Keratinocyte (primary cell): ENCODE measurements around the gene PIK3C3. TPM values are rescaled to one million over a fixed set of nuclear protein-coding genes. Genes with fewer than 3 reads are reported as not detected.

Experiments used
- DNase-seq: peaks from one replicate; pipeline ENCODE4 v3.0.0-alpha.2; 2011; ENCODE audit warnings: low read depth, missing footprints, low spot score
- FAIRE-seq: peaks from 2 replicates; lab custom pipeline; 2011; peaks lifted over from hg19 to GRCh38; lab: Jason Lieb, UNC
- H2AFZ ChIP-seq: 2 replicates; pipeline ENCODE4 v1.6.0; 2012; ENCODE audit warnings: low read length, control low read depth, inconsistent platforms; ENCODE audit not compliant: control insufficient read depth
- H3K27ac ChIP-seq: 2 replicates; pipeline ENCODE4 v1.5.1; 2011; ENCODE audit warnings: low read length; ENCODE audit not compliant: control insufficient read depth, insufficient read depth
- H3K27me3 ChIP-seq: 3 replicates; pipeline ENCODE4 v1.6.0; 2011; ENCODE audit warnings: low read length; ENCODE audit not compliant: control insufficient read depth, insufficient read depth; ENCODE audit errors: extremely low read depth
- H3K36me3 ChIP-seq, 2 experiments: 2 replicates in 1 of 2; 3 replicates in 1 of 2; pipeline ENCODE4 v1.5.1; 2011; ENCODE audit warnings: low read length in 2 of 2, mild to moderate bottlenecking in 1 of 2; ENCODE audit not compliant: control insufficient read depth in 2 of 2, insufficient read depth in 2 of 2; ENCODE audit errors: extremely low read depth in 1 of 2
- H3K4me1 ChIP-seq: 3 replicates; pipeline ENCODE4 v1.5.1; 2011; ENCODE audit warnings: low read length; ENCODE audit not compliant: control insufficient read depth, insufficient read depth; ENCODE audit errors: extremely low read depth
- H3K4me2 ChIP-seq: 3 replicates; pipeline ENCODE4 v1.6.0; 2011; ENCODE audit warnings: low read depth, low read length; ENCODE audit not compliant: control insufficient read depth, insufficient read depth; ENCODE audit errors: extremely low read depth
- H3K4me3 ChIP-seq, 3 experiments: fragments of 200-600 bp in 1 of 3; sonication (generic) in 1 of 3; 2 replicates in 2 of 3; 3 replicates in 1 of 3; pipeline ENCODE4 v1.5.1; 2011 to 2016; ENCODE audit warnings: low read length in 3 of 3, mild to moderate bottlenecking in 3 of 3, control low read depth in 2 of 3, inconsistent platforms in 1 of 3, low read depth in 1 of 3, mixed read lengths in 1 of 3, mixed run types in 1 of 3, moderate library complexity in 1 of 3; ENCODE audit not compliant: control insufficient read depth in 2 of 3, insufficient read depth in 2 of 3; ENCODE audit errors: extremely low read depth in 1 of 3
- H3K79me2 ChIP-seq: 2 replicates; pipeline ENCODE4 v1.6.0; 2012; ENCODE audit warnings: low read length; ENCODE audit not compliant: control insufficient read depth, insufficient read depth
- H3K9ac ChIP-seq: 3 replicates; pipeline ENCODE4 v1.6.0; 2011; ENCODE audit warnings: low read length; ENCODE audit not compliant: control insufficient read depth, insufficient read depth; ENCODE audit errors: extremely low read depth
- H3K9me1 ChIP-seq: 3 replicates; pipeline ENCODE4 v1.6.0; 2011; ENCODE audit warnings: low read length; ENCODE audit not compliant: control insufficient read depth, insufficient read depth; ENCODE audit errors: extremely low read depth
- H3K9me3 ChIP-seq: 2 replicates; pipeline ENCODE4 v1.5.1; 2012; ENCODE audit warnings: low read depth, low read length; ENCODE audit not compliant: control insufficient read depth
- H4K20me1 ChIP-seq: 3 replicates; pipeline ENCODE4 v1.6.0; 2011; ENCODE audit warnings: low read length; ENCODE audit not compliant: control insufficient read depth, insufficient read depth; ENCODE audit errors: extremely low read depth
- CTCF ChIP-seq, 3 experiments: IDR thresholded peaks in 1 of 3; conservative IDR thresholded peaks in 1 of 3; optimal IDR thresholded peaks in 1 of 3; 2 replicates in 2 of 3; 3 replicates in 1 of 3; pipeline versions ENCODE3 to v1.5.1; 2011; ENCODE audit warnings: low read length in 3 of 3, mild to moderate bottlenecking in 3 of 3, moderate library complexity in 2 of 3, control low read depth in 1 of 3, inconsistent platforms in 1 of 3; ENCODE audit not compliant: insufficient read depth in 2 of 3; ENCODE audit errors: extremely low read depth in 1 of 3
- EZH2 ChIP-seq: IDR thresholded peaks from one replicate; pipeline ENCODE4 v1.6.1; 2012; ENCODE audit warnings: inconsistent platforms, mild to moderate bottlenecking, low read length, moderate library complexity
- dilution Hi-C: fragments of 300-500 bp; cut with MboI; formaldehyde crosslinking; loops from one replicate; pipeline ENCODE4 v1.7.0; 2020; ENCODE audit warnings: low sequenced_read_pairs; ENCODE audit not compliant: extremely low pct_ligation_motif_present
- polyA plus RNA-seq, 5 experiments: library from polyadenylated mRNA; depleted of rRNA in 3 of 5; stranded (reverse) in 3 of 5; stranded (forward) in 1 of 5; unstranded in 1 of 5; fragments of >200 nt; gene quantifications; 1 replicate in 1 of 5; 2 replicates in 3 of 5; 3 replicates in 1 of 5; pipeline versions ENCODE4 v1.2.1 to v1.2.3, GENCODE V29; 2011 to 2012; ENCODE audit warnings: missing spikeins in 2 of 5, low read depth in 1 of 5, low replicate concordance in 1 of 5

PIK3C3 gene
- polyA plus RNA-seq, 1 donor (not counting 4 experiments of a cell fraction or from before 2014, with no cell fraction given), result 65.0 TPM

GRCh38 chr18:42094875-42095274, 139.8 kb downstream of the PIK3C3 start:
- H3K27ac ChIP-seq, result no peak overlapping the region
- no peak overlapping the region for H3K4me3 ChIP-seq
- FAIRE-seq (no peak), DNase-seq (no peak)
- no peaks in the 10 kb centered on the region for H3K27me3 ChIP-seq
- dilution Hi-C loops, result no loop called here
- H3K79me2 ChIP-seq, result no peaks in the 10 kb centered on the region
- H3K4me1 ChIP-seq, result no peaks in the 10 kb centered on the region
- H4K20me1 ChIP-seq, result no peaks in the 10 kb centered on the region
- H3K9ac ChIP-seq, result no peak overlapping the region
- no peaks in the 10 kb centered on the region for H3K36me3 ChIP-seq
- no peaks in the 10 kb centered on the region for H3K9me1 ChIP-seq
- no peaks in the 10 kb centered on the region for H3K9me3 ChIP-seq
- no peak overlapping the region for H3K4me2 ChIP-seq
- H2AFZ ChIP-seq, result no peak overlapping the region
- TF ChIP-seq EZH2 (no peak), CTCF (optimal IDR thresholded peaks at IDR 0.05 in 1 of 3, IDR thresholded peaks at IDR 0.05 in 1 of 3, conservative IDR thresholded peaks at IDR 0.05 in 1 of 3; ENCODE audit: extremely low read depth in 1 of 3, insufficient read depth in 2 of 3, low read length in 3 of 3) (no peak)

DNA sequence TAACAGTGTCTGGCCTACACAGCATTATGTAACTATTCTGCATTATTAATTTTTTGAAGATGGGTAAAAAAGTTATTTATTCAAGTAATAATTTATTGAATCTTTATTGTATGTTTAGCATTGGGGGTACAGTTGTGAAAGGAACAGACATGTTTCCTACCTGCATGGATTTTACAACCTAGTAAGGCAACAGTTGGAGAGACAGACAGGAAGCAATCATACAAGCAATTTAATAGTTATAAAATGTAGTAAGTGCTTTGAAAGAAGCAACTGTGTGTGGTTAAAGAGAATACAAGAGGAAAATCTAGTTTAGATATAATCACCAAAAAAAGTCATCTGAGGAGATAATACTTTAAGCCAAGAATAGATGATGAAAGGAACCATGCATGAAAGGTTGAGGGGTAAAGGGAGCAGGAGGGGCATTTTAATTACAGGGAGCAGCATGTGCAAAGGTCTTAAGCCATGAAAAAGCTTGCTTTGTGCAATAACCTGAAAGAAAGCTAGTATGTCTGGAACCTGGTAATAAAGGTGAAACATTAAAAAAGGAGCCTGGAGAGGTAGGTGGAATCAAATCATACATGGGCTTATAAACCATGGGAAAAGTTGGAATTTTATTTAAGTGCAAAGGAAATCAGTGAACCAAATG, 140.8 kb downstream of the PIK3C3 start:
- no peak for DNase-seq
- dilution Hi-C loops, result no loop called here
- H2AFZ ChIP-seq, result no peak overlapping the region
- H3K4me3 ChIP-seq, result no peak overlapping the region
- no peaks in the 10 kb centered on the region for H3K79me2 ChIP-seq
- no peak for FAIRE-seq
- H3K4me1 ChIP-seq, result no peaks in the 10 kb centered on the region
- H4K20me1 ChIP-seq, result no peaks in the 10 kb centered on the region
- H3K9me1 ChIP-seq, result no peaks in the 10 kb centered on the region
- H3K9ac ChIP-seq, result no peak overlapping the region
- no peaks in the 10 kb centered on the region for H3K36me3 ChIP-seq
- H3K4me2 ChIP-seq, result no peak overlapping the region
- no peaks in the 10 kb centered on the region for H3K27me3 ChIP-seq
- no peak for TF ChIP-seq EZH2
- TF ChIP-seq CTCF (optimal IDR thresholded peaks at IDR 0.05 in 1 of 3, IDR thresholded peaks at IDR 0.05 in 1 of 3, conservative IDR thresholded peaks at IDR 0.05 in 1 of 3; ENCODE audit: extremely low read depth in 1 of 3, insufficient read depth in 2 of 3, low read length in 3 of 3), result no peak
- H3K27ac ChIP-seq, result no peak overlapping the region
- H3K9me3 ChIP-seq, result no peaks in the 10 kb centered on the region
